SK-N-SH treated with all-trans-retinoic acid at 6 μM for 48 hours (cell line): Measurements from ENCODE around the gene HOXA7.

Source experiments
- ATAC-seq: fragments of 200-7000 bp; cut with Tn5 transposase; 3 replicates; pipeline ENCODE4 v1.9.1; 2020; ENCODE audit warnings: mild to moderate bottlenecking, moderate library complexity
- ARNTL ChIP-seq: fragments of 450-650 bp; formaldehyde crosslinking; IDR thresholded peaks from 2 replicates; pipeline ENCODE4 v1.5.0; 2020; ENCODE audit warnings: low read depth, mild to moderate bottlenecking, moderate library complexity, borderline replicate concordance
- BACH2 ChIP-seq: fragments of 250-450 bp; sonication (Bioruptor Pico); IDR thresholded peaks from 2 replicates; pipeline ENCODE4 v1.9.0; 2021; ENCODE audit warnings: mild to moderate bottlenecking, borderline replicate concordance
- CREB5 ChIP-seq: fragments of 250-450 bp; sonication (Bioruptor Pico); IDR thresholded peaks from 2 replicates; pipeline ENCODE4 v1.5.1; 2020; ENCODE audit warnings: low read depth, mild to moderate bottlenecking, moderate library complexity
- CSDC2 ChIP-seq: fragments of 250-450 bp; sonication (Bioruptor Pico); IDR thresholded peaks from 2 replicates; pipeline ENCODE4 v1.5.0; 2020; ENCODE audit warnings: mild to moderate bottlenecking, moderate library complexity
- ESRRG ChIP-seq: fragments of 250-450 bp; sonication (Bioruptor Pico); IDR thresholded peaks from 2 replicates; pipeline ENCODE4 v1.6.1; 2021; ENCODE audit warnings: mild to moderate bottlenecking
- GLIS3 ChIP-seq: fragments of 250-450 bp; sonication (Bioruptor Pico); IDR thresholded peaks from 2 replicates; pipeline ENCODE4 v1.5.0; 2020; ENCODE audit warnings: mild to moderate bottlenecking, moderate library complexity
- ISL1 ChIP-seq: fragments of 250-450 bp; sonication (Bioruptor Pico); IDR thresholded peaks from 2 replicates; pipeline ENCODE4 v2.1.2; 2022; ENCODE audit warnings: mild to moderate bottlenecking, moderate library complexity
- OSR1 ChIP-seq: fragments of 250-450 bp; sonication (Bioruptor Pico); IDR thresholded peaks from 2 replicates; pipeline ENCODE4 v1.8.0; 2022; ENCODE audit warnings: moderate library complexity, mild to moderate bottlenecking, inconsistent platforms
- PATZ1 ChIP-seq: fragments of 250-450 bp; sonication (Bioruptor Pico); IDR thresholded peaks from 2 replicates; pipeline ENCODE4 v1.8.0; 2020; ENCODE audit warnings: mild to moderate bottlenecking, moderate library complexity, borderline replicate concordance
- POU6F1 ChIP-seq: fragments of 250-450 bp; sonication (Bioruptor Pico); IDR thresholded peaks from 2 replicates; pipeline ENCODE4 v1.8.0; 2021; ENCODE audit warnings: low read depth, mild to moderate bottlenecking, moderate library complexity, borderline replicate concordance
- PPARA ChIP-seq: fragments of 250-450 bp; sonication (Bioruptor Pico); IDR thresholded peaks from 2 replicates; pipeline ENCODE4 v1.5.0; 2020; ENCODE audit warnings: mild to moderate bottlenecking, borderline replicate concordance
- SNAI2 ChIP-seq: fragments of 250-450 bp; sonication (Bioruptor Pico); IDR thresholded peaks from 2 replicates; pipeline ENCODE4 v1.5.0; 2020; ENCODE audit warnings: mild to moderate bottlenecking, moderate library complexity
- TCF4 ChIP-seq: fragments of 250-450 bp; sonication (Bioruptor Pico); IDR thresholded peaks from 2 replicates; pipeline ENCODE4 v1.8.0; 2021; ENCODE audit warnings: mild to moderate bottlenecking, moderate library complexity, borderline replicate concordance
- TOX ChIP-seq: fragments of 250-450 bp; sonication (Bioruptor Pico); IDR thresholded peaks from 2 replicates; pipeline ENCODE4 v1.8.0; 2021; ENCODE audit warnings: mild to moderate bottlenecking, moderate library complexity, borderline replicate concordance
- TSHZ2 ChIP-seq: fragments of 250-450 bp; sonication (Bioruptor Pico); IDR thresholded peaks from 2 replicates; pipeline ENCODE4 v1.5.0; 2020; ENCODE audit warnings: mild to moderate bottlenecking, moderate library complexity
- ZFP3 ChIP-seq: fragments of 250-450 bp; sonication (Bioruptor Pico); IDR thresholded peaks from 2 replicates; pipeline ENCODE4 v1.5.0; 2020; ENCODE audit warnings: mild to moderate bottlenecking, moderate library complexity
- ZFP30 ChIP-seq: fragments of 450-650 bp; formaldehyde crosslinking; IDR thresholded peaks from 2 replicates; pipeline ENCODE4 v1.5.0; 2022; ENCODE audit warnings: mild to moderate bottlenecking, moderate library complexity
- ZNF565 ChIP-seq: fragments of 450-650 bp; formaldehyde crosslinking; conservative IDR thresholded peaks from 2 replicates; pipeline ENCODE4 v1.5.0; 2020; ENCODE audit warnings: low read depth, mild to moderate bottlenecking, moderate library complexity
- ZNF70 ChIP-seq: fragments of 450-650 bp; formaldehyde crosslinking; IDR thresholded peaks from 2 replicates; pipeline ENCODE4 v1.5.0; 2020; ENCODE audit warnings: mild to moderate bottlenecking, moderate library complexity
- ZNF8 ChIP-seq: fragments of 450-650 bp; formaldehyde crosslinking; IDR thresholded peaks from 2 replicates; pipeline ENCODE4 v1.5.0; 2020; ENCODE audit warnings: mild to moderate bottlenecking, moderate library complexity

The HOXA7 gene

GRCh38 chr7:27202018-27202861, 45.8 kb upstream of the HOXA7 start:
- no peak for ATAC-seq
- TF ChIP-seq PATZ1 (CRISPR knock-in tag) (no peak), TOX (CRISPR knock-in tag) (no peak), ZNF565 (CRISPR knock-in tag) (no peak), ARNTL (no peak), BACH2 (CRISPR knock-in tag) (no peak), TCF4 (no peak), PPARA (no peak), TSHZ2 (CRISPR knock-in tag) (no peak), ZFP30 (CRISPR knock-in tag) (no peak)

GRCh38 chr7:27201580-27202017, 45.1 kb upstream of the HOXA7 start:
- TF ChIP-seq ZFP30 (CRISPR knock-in tag) (no peak), POU6F1 (CRISPR knock-in tag) (no peak), ZFP3 (CRISPR knock-in tag) (no peak), BACH2 (CRISPR knock-in tag) (no peak), OSR1 (CRISPR knock-in tag) (no peak), CSDC2 (CRISPR knock-in tag) (no peak), ISL1 (no peak)
- peak; percentile 6 for ATAC-seq

GRCh38 chr7:27200761-27201579, 44.5 kb upstream of the HOXA7 start:
- peak; percentile 23 for ATAC-seq
- no peak for TF ChIP-seq TOX (CRISPR knock-in tag)
- TF ChIP-seq CREB5 (CRISPR knock-in tag), result no peak
- no peak for TF ChIP-seq POU6F1 (CRISPR knock-in tag)
- TF ChIP-seq ZNF70 (CRISPR knock-in tag), result no peak
- TF ChIP-seq ESRRG (CRISPR knock-in tag), result no peak
- TF ChIP-seq CSDC2 (CRISPR knock-in tag), result no peak
- TF ChIP-seq PPARA, result no peak
- TF ChIP-seq TCF4, result no peak
- TF ChIP-seq ZNF8, result no peak
- TF ChIP-seq ZNF565 (CRISPR knock-in tag), result no peak
- no peak for TF ChIP-seq BACH2 (CRISPR knock-in tag)
- no peak for TF ChIP-seq PATZ1 (CRISPR knock-in tag)
- TF ChIP-seq SNAI2, result no peak
- no peak for TF ChIP-seq TSHZ2 (CRISPR knock-in tag)
- no peak for TF ChIP-seq ZFP3 (CRISPR knock-in tag)
- no peak for TF ChIP-seq ZFP30 (CRISPR knock-in tag)
- TF ChIP-seq GLIS3 (CRISPR knock-in tag), result no peak
